HL-60 (cell line): ENCODE data around the gene USP43.

Experiments used
- DNase-seq, 2 experiments: peaks; one replicate each; pipeline ENCODE4 v3.0.0-alpha.2; 2010 to 2020; ENCODE audit warnings: low read depth in 1 of 2, low spot score in 1 of 2
- H3K27ac ChIP-seq: fragments of 250-450 bp; sonication (Bioruptor Pico); replicated peaks from 2 replicates; pipeline ENCODE4 v1.5.1; 2020; ENCODE audit warnings: mild to moderate bottlenecking, moderate library complexity
- H3K27me3 ChIP-seq: fragments of 250-450 bp; sonication (Bioruptor Pico); 2 replicates; pipeline ENCODE4 v1.5.1; 2021; ENCODE audit warnings: mild to moderate bottlenecking, moderate library complexity; ENCODE audit not compliant: insufficient read depth, poor library complexity, severe bottlenecking
- H3K4me3 ChIP-seq: replicated peaks from 2 replicates; pipeline ENCODE4 v1.5.1; 2011; ENCODE audit warnings: mild to moderate bottlenecking, control low read depth, low read length; ENCODE audit not compliant: insufficient read depth
- GABPA ChIP-seq: IDR thresholded peaks from 2 replicates; pipeline ENCODE4 v1.6.1; 2012; ENCODE audit warnings: low read depth
- POLR2AphosphoS5 ChIP-seq: IDR thresholded peaks from 2 replicates; pipeline ENCODE4 v1.6.1; 2012; ENCODE audit warnings: low read depth
- SPI1 ChIP-seq: IDR thresholded peaks from 2 replicates; pipeline ENCODE4 v1.6.1; 2012; ENCODE audit warnings: low read depth, mild to moderate bottlenecking, borderline replicate concordance
- TF ChIP-seq, protein P1 (sequence below): IDR thresholded peaks from 2 replicates; pipeline ENCODE4 v1.6.1; 2012; ENCODE audit warnings: low read depth; ENCODE audit not compliant: insufficient replicate concordance
- TF ChIP-seq, protein P2 (sequence below): IDR thresholded peaks from one replicate; pipeline ENCODE4 v1.5.1; 2011; ENCODE audit warnings: low read length, control low read depth, inconsistent platforms; ENCODE audit not compliant: insufficient read depth

USP43 gene

DNA sequence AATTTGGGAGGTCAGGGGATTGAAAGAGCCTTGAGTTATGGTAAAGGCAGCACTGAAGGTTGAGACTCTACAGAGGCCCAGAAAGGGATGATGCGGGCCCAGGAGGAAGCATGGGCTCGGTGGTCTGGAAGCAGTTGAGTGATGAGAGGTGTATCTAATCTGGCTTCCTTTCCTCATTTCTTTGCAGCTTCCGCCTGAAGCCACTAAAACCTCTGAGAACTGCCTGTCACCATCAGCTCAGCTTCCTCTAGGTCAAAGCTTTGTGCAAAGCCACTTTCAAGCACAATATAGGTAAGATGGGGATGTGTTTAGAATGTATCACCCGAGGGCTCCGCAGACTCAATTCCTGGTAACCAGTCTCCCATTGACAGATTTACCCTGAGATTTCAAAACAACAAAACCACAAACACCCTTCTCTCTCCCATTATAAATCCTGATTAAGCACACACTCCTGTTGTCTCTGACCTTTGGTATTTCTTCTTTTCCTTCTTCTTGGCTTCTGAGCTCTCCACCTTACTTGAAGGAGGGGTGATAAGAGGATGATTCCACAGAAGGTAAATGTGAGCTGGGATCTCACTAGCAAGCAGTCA is 21.2 kb downstream of the USP43 start:
- Histone ChIP-seq H3K27ac (no peak overlapping the region), H3K27me3 (no peaks in the 10 kb centered on the region), H3K4me3 (no peak overlapping the region)
- no peak for TF ChIP-seq SPI1
- no peak for TF ChIP-seq POLR2AphosphoS5
- no peak for DNase-seq

DNA sequence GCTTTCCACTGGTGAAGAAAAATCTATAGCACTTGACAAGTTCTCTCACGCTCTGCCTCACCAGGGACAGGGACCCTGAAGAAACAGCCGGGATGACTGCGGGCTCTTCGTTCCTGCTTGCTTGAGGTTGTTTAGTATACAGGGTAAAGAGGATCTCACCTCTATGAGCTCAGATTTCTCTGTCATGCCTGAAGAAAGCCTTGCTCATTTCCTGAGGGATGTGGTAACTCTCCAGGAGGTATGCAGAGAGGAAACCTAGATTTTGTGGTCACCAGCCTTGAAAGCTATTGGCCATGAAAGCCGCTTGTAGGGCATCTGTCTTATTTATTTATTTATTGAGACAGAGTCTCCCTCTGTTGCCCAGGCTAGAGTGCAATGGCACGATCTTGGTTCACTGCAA is 23.2 kb downstream of the USP43 start:
- Histone ChIP-seq H3K4me3 (no peak overlapping the region), H3K27ac (no peak overlapping the region), H3K27me3 (no peaks in the 10 kb centered on the region)
- DNase-seq, result no peak
- TF ChIP-seq POLR2AphosphoS5, result no peak
- TF ChIP-seq, protein P1, sequence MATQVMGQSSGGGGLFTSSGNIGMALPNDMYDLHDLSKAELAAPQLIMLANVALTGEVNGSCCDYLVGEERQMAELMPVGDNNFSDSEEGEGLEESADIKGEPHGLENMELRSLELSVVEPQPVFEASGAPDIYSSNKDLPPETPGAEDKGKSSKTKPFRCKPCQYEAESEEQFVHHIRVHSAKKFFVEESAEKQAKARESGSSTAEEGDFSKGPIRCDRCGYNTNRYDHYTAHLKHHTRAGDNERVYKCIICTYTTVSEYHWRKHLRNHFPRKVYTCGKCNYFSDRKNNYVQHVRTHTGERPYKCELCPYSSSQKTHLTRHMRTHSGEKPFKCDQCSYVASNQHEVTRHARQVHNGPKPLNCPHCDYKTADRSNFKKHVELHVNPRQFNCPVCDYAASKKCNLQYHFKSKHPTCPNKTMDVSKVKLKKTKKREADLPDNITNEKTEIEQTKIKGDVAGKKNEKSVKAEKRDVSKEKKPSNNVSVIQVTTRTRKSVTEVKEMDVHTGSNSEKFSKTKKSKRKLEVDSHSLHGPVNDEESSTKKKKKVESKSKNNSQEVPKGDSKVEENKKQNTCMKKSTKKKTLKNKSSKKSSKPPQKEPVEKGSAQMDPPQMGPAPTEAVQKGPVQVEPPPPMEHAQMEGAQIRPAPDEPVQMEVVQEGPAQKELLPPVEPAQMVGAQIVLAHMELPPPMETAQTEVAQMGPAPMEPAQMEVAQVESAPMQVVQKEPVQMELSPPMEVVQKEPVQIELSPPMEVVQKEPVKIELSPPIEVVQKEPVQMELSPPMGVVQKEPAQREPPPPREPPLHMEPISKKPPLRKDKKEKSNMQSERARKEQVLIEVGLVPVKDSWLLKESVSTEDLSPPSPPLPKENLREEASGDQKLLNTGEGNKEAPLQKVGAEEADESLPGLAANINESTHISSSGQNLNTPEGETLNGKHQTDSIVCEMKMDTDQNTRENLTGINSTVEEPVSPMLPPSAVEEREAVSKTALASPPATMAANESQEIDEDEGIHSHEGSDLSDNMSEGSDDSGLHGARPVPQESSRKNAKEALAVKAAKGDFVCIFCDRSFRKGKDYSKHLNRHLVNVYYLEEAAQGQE, result no peak
- no peak for TF ChIP-seq SPI1
- TF ChIP-seq GABPA, result no peak
- TF ChIP-seq, protein P2, sequence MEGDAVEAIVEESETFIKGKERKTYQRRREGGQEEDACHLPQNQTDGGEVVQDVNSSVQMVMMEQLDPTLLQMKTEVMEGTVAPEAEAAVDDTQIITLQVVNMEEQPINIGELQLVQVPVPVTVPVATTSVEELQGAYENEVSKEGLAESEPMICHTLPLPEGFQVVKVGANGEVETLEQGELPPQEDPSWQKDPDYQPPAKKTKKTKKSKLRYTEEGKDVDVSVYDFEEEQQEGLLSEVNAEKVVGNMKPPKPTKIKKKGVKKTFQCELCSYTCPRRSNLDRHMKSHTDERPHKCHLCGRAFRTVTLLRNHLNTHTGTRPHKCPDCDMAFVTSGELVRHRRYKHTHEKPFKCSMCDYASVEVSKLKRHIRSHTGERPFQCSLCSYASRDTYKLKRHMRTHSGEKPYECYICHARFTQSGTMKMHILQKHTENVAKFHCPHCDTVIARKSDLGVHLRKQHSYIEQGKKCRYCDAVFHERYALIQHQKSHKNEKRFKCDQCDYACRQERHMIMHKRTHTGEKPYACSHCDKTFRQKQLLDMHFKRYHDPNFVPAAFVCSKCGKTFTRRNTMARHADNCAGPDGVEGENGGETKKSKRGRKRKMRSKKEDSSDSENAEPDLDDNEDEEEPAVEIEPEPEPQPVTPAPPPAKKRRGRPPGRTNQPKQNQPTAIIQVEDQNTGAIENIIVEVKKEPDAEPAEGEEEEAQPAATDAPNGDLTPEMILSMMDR, result no peak

DNA sequence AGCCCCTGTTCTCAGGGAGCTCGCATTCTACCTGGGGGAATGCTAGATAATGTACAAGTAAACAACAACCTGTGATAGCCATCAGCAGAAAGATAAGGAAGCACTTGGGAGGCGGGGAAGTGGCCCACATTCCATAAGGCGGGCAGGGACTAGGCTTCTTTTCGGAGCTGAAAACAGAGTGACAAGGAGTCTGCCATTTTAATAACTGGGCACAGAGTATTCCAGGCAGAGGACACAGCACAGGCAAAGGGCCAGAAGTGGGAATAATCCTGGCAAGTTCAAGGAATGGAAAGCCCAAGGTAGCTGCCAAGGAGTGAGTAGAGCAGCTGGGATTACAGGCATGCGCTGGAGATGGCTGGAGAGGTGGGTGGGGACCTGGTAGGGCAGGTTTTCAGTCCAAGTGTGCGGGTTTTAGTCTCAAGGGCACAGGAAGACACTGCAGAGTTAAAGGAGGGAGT is 24.3 kb downstream of the USP43 start:
- no peak for DNase-seq
- H3K27me3 ChIP-seq, result no peaks in the 10 kb centered on the region
- H3K4me3 ChIP-seq, result no peak overlapping the region
- TF ChIP-seq, protein P1, result no peak
- no peak for TF ChIP-seq SPI1
- TF ChIP-seq, protein P2, result no peak
- TF ChIP-seq GABPA, result no peak
- no peak for TF ChIP-seq POLR2AphosphoS5
- H3K27ac ChIP-seq, result no peak overlapping the region

DNA sequence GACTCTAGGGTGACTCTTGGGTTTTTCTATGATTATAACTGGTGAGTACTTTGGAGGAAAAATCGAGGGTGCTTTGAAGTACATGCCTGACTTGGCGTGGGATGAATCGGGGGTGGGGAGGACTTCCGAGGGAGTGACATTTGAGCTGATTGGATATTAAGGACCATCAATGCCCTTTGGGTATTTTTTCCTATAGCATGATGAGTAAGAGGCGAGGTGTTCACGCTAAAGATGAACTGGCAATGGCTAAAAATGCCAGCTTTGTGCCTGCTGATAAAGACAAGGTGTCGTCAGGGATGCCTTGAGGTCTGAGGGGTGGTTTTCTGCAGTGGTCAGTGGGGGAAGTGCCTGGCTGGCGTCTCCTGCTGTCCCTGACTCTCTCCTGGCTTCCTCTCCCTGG is 25.3 kb downstream of the USP43 start:
- no peak for DNase-seq
- H3K27ac ChIP-seq, result no peak overlapping the region
- no peak for TF ChIP-seq POLR2AphosphoS5
- no peak for TF ChIP-seq SPI1
- TF ChIP-seq, protein P1, result no peak
- TF ChIP-seq, protein P2, result no peak
- H3K27me3 ChIP-seq, result no peaks in the 10 kb centered on the region
- H3K4me3 ChIP-seq, result no peak overlapping the region
